ENCODE measurements around the gene SLC35G6. TPM values are rescaled to one million over a fixed set of nuclear protein-coding genes. Genes with fewer than 3 reads are reported as not detected.
"Not testable (repeated sequence)": the region's sequence is repeated elsewhere in the genome, so short reads cannot be mapped to it uniquely, and the experiment has no call there.

SLC35G6 gene
- polyA plus RNA-seq (ENCODE audit: insufficient read length in 10 of 10): under 1 TPM in 8 of 10 donors, not detected in 2; 0.16 to 0.59 (median 0.20) TPM
- long read RNA-seq, donor 1: 0 reads
- long read RNA-seq, donor 2: 0 reads
- long read RNA-seq, donor 3: 0 reads
- long read RNA-seq, donor 4: 0 reads
- long read RNA-seq, donor 5: 0 reads
- long read RNA-seq, donor 6, partial matches to known transcripts: 6 of 6 reads
- long read RNA-seq, donor 6, other reads (novel, unspliced or antisense): 0 of 6 reads
- long read RNA-seq, donor 7: 0 reads
- long read RNA-seq, donor 8: 0 reads
- long read RNA-seq, donor 9: 0 reads

DNA sequence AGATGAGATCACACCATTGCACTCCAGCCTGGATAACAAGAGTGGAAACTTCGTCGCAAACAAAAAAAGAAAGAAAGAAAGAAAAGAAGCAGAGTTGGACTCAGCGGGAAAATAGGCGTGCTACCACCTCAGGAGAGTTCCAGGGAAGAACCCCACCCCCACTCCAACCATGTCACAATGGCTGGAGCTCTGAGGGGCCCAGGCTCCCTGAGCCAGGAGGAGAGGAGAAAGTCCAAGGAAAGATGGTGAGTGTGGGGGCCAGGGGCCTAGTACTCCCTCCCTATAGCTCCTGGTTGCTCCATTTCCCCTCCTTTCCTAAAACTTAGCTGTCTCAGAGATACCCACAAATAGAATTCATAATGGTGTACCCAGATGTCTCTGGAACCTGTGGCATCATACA lies at the start of gene SLC35G6:
Gene SLC35G6, plus strand, starts transcription at position 172 of the 400 bp plus-strand sequence. Its CDS starts 71 bp downstream, at position 243.
- not testable (repeated sequence) for DNase-seq

DNA sequence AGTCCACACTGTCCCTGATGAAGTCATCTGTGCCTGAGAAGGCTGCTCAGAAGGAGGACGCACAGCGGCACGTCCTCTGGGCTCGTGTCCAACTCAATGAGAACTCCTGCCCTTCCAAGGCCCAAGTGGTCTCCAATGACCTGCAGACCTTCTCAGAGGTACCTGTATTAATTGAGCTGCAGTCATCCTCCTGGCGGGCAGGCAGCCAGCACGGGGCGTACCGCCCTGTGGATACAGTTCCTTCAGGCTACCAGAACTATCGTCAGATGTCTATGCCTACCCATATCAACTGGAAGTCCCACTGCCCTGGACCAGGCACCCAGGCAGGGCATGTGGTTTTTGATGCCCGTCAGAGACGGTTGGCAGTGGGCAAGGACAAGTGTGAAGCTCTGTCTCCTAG lies 49.0 kb upstream of the SLC35G6 start:
- DNase-seq: no peak

GRCh38 chr17:7435676-7436555 lies 45.3 kb upstream of the SLC35G6 start:
- DNase-seq: peak in 1 of 3 donors; percentile 69

- peak; percentile 68 to 88 (median 81) for DNase-seq
Observed at GRCh38 chr17:7436556-7437368, 44.5 kb upstream of the SLC35G6 start.

DNA sequence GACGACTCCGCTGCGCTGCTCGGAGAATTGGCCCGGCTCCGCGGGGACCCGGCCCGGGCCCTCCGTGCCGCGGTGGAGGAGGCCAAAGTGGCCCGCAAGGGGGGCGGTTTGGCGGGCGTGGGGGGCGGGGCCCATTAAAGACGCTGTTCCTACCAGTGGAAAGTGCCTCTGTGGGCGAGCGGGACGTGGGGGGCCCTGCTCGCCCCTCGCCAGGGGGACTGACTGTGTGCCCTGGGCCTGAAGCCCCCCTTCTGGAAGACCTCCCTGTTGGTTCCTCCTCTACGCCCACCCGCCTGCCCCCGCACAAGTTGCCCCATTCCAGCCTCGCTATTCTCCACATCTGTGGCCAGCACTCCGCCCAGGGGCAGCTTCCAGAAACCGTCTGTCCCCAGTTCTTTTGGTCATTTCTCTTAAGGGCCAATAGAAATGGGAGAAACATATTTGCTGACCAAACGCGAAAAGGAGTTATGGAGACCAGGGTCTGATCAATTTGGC lies 43.8 kb upstream of the SLC35G6 start:
- no peak for DNase-seq

- peak in 1 of 3 donors; percentile 83 for DNase-seq
Observed at GRCh38 chr17:7437950-7438614, 43.2 kb upstream of the SLC35G6 start.

DNA sequence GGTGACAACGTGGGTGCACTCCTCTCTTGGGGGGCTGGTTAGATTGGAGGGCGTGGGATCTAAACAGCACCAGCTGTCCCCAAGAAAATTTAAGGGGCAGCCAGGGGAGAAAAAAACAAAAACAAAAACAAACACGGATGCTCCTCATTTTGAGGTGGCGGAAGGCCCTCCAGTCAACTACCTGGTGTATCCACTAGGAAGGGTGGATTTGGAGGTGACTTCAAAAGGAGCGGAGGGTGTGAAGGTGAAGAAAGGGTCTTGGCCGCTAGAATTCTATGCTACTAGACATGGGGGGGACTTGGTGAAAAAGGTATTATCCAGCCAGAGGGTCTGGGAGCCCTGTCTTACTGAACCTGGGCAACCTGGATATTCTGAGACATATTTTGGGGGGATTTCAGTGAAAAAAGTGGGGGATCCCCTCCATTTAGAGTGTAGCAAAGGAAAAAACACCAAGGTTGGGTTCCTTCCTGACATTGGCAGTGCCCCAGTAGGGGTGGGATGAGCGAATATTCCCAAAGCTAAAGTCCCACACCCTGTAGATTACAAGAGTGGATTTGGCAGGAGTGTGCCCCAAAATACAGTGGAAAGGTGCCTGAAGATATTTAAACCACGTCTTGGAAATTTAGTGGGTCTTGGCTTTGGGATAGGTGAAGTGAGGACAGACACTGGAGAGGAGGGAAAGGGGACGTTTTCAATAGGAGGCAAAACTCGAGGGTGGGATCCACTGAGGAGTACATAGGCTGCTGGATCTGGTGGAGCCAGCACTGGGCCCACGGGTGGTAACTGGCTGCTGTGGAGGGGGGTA lies 42.4 kb upstream of the SLC35G6 start:
- no peak for DNase-seq

DNA sequence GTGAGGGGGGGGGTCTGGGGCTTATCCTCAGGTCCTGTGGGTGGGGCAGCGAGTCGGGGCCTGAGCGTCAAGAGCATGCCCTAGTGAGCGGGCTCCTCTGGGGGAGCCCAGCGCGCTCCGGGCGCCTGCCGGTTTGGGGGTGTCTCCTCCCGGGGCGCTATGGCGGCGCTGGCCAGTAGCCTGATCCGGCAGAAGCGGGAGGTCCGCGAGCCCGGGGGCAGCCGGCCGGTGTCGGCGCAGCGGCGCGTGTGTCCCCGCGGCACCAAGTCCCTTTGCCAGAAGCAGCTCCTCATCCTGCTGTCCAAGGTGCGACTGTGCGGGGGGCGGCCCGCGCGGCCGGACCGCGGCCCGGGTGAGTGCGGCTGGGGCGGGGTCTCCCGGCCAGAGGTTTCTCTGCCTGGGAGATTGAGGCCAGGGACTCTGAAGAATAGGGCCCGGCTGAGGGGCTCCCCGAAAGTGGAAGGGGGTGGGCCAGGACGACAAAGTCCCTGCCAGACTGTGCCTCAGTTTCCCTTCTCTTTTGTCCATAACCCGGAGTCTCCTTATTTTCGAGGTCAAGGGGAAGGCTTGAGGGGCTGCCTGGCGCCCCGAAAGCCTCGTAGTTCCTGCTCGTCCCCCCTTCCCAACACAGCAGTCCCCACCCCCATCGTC lies 41.7 kb upstream of the SLC35G6 start, which contains the start of gene FGF11:
Gene FGF11, plus strand, starts transcription at position 51 of the 651 bp plus-strand sequence. Its CDS starts 109 bp downstream, at position 160.
- DNase-seq: peak in 1 of 3 donors; percentile 42

DNA sequence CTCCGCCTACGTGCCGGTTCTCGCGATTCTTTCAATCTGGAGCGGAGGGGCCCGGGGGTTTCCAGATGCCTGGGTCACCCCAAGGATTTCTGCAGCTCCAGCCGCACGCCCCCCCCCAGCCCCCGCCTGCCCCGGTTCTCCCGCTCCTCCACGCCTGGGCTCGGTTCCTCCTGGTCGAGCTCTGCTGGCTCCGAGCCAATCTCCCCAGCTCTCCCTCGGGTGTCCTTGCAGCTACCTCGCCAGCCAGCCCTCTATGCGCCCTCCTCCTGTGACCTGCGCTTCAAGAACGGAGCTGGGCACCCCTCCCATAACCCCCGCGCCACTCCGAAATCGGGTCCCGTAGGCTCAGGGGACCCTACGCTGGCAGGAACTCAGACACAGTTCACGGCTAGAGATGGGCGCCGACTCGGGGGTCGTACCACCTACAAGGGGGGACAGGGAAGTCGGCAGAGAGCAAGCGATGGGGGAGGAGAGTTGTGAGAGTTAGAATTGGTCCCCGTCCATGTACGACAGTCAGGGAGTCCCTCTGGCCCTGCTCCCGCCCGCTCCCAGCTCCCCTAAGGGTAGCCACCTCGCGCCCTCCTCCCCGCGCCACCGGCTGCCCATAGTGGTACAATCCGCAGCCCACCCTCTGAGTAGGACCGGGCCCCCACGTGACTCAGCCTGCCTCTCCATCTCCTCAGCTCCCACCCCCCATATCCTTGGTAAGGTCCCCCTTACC lies 41.0 kb upstream of the SLC35G6 start:
- DNase-seq: peak in 1 of 3 donors; percentile 85

- peak in 1 of 3 donors; percentile 82 for DNase-seq
Observed at GRCh38 chr17:7440834-7441195, 40.4 kb upstream of the SLC35G6 start.

GRCh38 chr17:7441266-7441665 lies 40.0 kb upstream of the SLC35G6 start:
- no peak for DNase-seq

GRCh38 chr17:7442142-7442541 lies 39.1 kb upstream of the SLC35G6 start:
- no peak for DNase-seq

- DNase-seq: no peak
Observed at GRCh38 chr17:7443499-7444485, 37.5 kb upstream of the SLC35G6 start.

DNA sequence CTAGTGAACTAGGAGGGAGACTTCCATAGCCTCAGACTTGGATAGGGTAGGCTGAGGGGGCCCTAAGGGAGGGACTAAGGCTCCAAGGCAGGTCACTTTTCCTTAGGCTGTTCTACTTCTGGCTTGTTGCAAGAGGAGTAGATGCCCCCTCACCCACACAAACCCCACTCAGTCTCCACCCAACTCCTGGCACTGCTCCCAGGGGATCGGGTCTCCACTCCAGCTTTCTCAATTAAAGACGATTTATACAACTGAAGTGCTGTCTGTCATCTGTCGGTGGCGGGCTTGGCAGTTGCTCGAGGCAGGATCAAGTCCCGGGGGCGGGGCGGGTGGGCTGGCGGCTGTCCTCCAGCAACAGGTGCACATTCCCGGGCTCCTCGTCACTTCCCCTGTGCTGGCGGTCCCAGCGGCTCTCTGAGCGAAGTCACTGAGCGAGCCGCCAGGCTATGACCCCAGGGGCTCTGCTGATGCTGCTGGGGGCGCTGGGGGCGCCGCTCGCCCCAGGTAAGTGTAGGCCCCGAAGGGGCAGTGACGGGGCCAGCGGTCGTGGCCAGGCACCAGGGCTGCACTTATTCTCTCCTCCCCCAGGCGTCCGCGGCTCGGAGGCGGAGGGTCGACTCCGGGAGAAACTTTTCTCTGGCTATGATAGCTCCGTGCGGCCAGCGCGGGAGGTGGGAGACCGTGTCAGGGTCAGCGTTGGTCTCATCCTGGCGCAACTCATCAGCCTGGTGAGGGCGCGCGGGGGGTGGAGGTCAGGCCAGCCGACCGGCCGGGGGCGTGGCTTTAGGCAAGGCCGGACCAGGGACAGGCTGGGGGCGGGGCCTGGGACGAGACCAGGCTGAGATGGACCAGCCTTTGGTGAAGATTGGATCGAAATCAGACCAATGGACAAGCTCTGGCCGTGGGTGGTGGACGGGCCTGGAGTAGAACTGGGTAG lies 36.3 kb upstream of the SLC35G6 start, which contains the start of gene CHRNB1:
Gene CHRNB1, plus strand, starts transcription at position 380 of the 937 bp plus-strand sequence. Its CDS starts 67 bp downstream, at position 447.
- peak in 2 of 3 donors; percentile 64 to 80 for DNase-seq

GRCh38 chr17:7445619-7445968 lies 35.7 kb upstream of the SLC35G6 start:
- no peak for DNase-seq

GRCh38 chr17:7448461-7448860 lies 32.8 kb upstream of the SLC35G6 start:
- no peak for DNase-seq

Measured in muscle of back (tissue), 13 donors.